ENCODE data around the gene RHOB.
"Not testable (repeated sequence)": the region's sequence is repeated elsewhere in the genome, so short reads cannot be mapped to it uniquely, and the experiment has no call there.

GRCh38 chr2:20417230-20417821 is 29.5 kb upstream of the RHOB start:
- TF ChIP-seq, protein P1, sequence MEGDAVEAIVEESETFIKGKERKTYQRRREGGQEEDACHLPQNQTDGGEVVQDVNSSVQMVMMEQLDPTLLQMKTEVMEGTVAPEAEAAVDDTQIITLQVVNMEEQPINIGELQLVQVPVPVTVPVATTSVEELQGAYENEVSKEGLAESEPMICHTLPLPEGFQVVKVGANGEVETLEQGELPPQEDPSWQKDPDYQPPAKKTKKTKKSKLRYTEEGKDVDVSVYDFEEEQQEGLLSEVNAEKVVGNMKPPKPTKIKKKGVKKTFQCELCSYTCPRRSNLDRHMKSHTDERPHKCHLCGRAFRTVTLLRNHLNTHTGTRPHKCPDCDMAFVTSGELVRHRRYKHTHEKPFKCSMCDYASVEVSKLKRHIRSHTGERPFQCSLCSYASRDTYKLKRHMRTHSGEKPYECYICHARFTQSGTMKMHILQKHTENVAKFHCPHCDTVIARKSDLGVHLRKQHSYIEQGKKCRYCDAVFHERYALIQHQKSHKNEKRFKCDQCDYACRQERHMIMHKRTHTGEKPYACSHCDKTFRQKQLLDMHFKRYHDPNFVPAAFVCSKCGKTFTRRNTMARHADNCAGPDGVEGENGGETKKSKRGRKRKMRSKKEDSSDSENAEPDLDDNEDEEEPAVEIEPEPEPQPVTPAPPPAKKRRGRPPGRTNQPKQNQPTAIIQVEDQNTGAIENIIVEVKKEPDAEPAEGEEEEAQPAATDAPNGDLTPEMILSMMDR (IDR thresholded peaks at IDR 0.05): not testable (repeated sequence)
- TF ChIP-seq POLR2A (IDR thresholded peaks at IDR 0.05): not testable (repeated sequence)
